GM21423 (cell line): Measurements from ENCODE around the gene KRTAP20-4.

Experiments
- ATAC-seq: cut with Tn5 transposase; IDR thresholded peaks from one replicate; pipeline ENCODE4 v1.9.1; 2021; ENCODE audit warnings: mild to moderate bottlenecking, moderate library complexity; ENCODE audit not compliant: unreplicated experiment

The KRTAP20-4 gene

GRCh38 chr21:30646904-30647414, 26.5 kb downstream of the KRTAP20-4 start:
- no peak for ATAC-seq

GRCh38 chr21:30652891-30653290, 32.5 kb downstream of the KRTAP20-4 start:
- no peak for ATAC-seq

- ATAC-seq, result no peak
These were observed 48.3 kb downstream of the KRTAP20-4 start for GRCh38 chr21:30668776-30669175.
